Astrocyte (in vitro differentiated cells and primary cell): ENCODE data around the gene GPATCH3. TPM values are rescaled to one million over a fixed set of nuclear protein-coding genes. Genes with fewer than 3 reads are reported as not detected.

Experiments used
- DNase-seq: peaks from one replicate; pipeline ENCODE4 v3.0.0-alpha.2; 2010; ENCODE audit warnings: low read depth
- FAIRE-seq: peaks from 2 replicates; lab custom pipeline; 2011; peaks lifted over from hg19 to GRCh38; lab: Jason Lieb, UNC
- H2AFZ ChIP-seq: 2 replicates; pipeline ENCODE4 v1.6.0; 2012; ENCODE audit warnings: low read depth, low read length, inconsistent platforms
- H3K27ac ChIP-seq: 2 replicates; pipeline ENCODE4 v1.5.1; 2011; ENCODE audit warnings: low read depth, low read length, inconsistent platforms
- H3K27me3 ChIP-seq: 2 replicates; pipeline ENCODE4 v1.6.0; 2011; ENCODE audit warnings: low read length, inconsistent platforms; ENCODE audit not compliant: insufficient read depth
- H3K36me3 ChIP-seq: 2 replicates; pipeline ENCODE4 v1.5.1; 2011; ENCODE audit warnings: low read length, inconsistent platforms; ENCODE audit not compliant: insufficient read depth
- H3K4me1 ChIP-seq: 2 replicates; pipeline ENCODE4 v1.5.1; 2011; ENCODE audit warnings: low read length, inconsistent platforms; ENCODE audit not compliant: insufficient read depth
- H3K4me2 ChIP-seq: 2 replicates; pipeline ENCODE4 v1.6.0; 2012; ENCODE audit warnings: low read length, inconsistent platforms
- H3K4me3 ChIP-seq: 2 replicates; pipeline ENCODE4 v1.5.1; 2011; ENCODE audit warnings: low read depth, mild to moderate bottlenecking, low read length, inconsistent platforms; ENCODE audit not compliant: insufficient read depth
- H3K79me2 ChIP-seq: 2 replicates; pipeline ENCODE4 v1.6.0; 2012; ENCODE audit warnings: mild to moderate bottlenecking, low read length, inconsistent platforms; ENCODE audit not compliant: insufficient read depth
- H3K9ac ChIP-seq: 2 replicates; pipeline ENCODE4 v1.6.0; 2012; ENCODE audit warnings: mild to moderate bottlenecking, low read length, inconsistent platforms
- H3K9me3 ChIP-seq: 2 replicates; pipeline ENCODE4 v1.5.1; 2012; ENCODE audit warnings: low read depth, mild to moderate bottlenecking, low read length, inconsistent platforms; ENCODE audit not compliant: insufficient read depth
- H4K20me1 ChIP-seq: 2 replicates; pipeline ENCODE4 v1.6.0; 2012; ENCODE audit warnings: low read length, inconsistent platforms; ENCODE audit not compliant: insufficient read depth
- H3K27ac Mint-ChIP-seq: one replicate; pipeline ENCODE4 v1.8.0; 2021; ENCODE audit warnings: mild to moderate bottlenecking, mixed read lengths; ENCODE audit not compliant: unreplicated experiment
- H3K27me3 Mint-ChIP-seq: one replicate; pipeline ENCODE4 v1.8.0; 2021; ENCODE audit warnings: low read depth, mixed read lengths; ENCODE audit not compliant: unreplicated experiment
- H3K36me3 Mint-ChIP-seq: one replicate; pipeline ENCODE4 v1.8.0; 2021; ENCODE audit warnings: low read depth, mixed read lengths; ENCODE audit not compliant: unreplicated experiment
- H3K4me1 Mint-ChIP-seq: one replicate; pipeline ENCODE4 v1.8.0; 2021; ENCODE audit warnings: low read depth, mixed read lengths; ENCODE audit not compliant: unreplicated experiment
- H3K4me3 Mint-ChIP-seq: one replicate; pipeline ENCODE4 v1.8.0; 2021; ENCODE audit warnings: mild to moderate bottlenecking, moderate library complexity, mixed read lengths; ENCODE audit not compliant: unreplicated experiment
- H3K9me3 Mint-ChIP-seq: one replicate; pipeline ENCODE4 v1.8.0; 2021; ENCODE audit warnings: mild to moderate bottlenecking, mixed read lengths; ENCODE audit not compliant: unreplicated experiment
- EZH2 ChIP-seq: IDR thresholded peaks from 2 replicates; pipeline ENCODE4 v1.6.1; 2012; ENCODE audit warnings: mild to moderate bottlenecking, low read length, inconsistent platforms; ENCODE audit not compliant: insufficient read depth
- total RNA-seq: library from RNA; stranded (reverse); gene quantifications from 2 replicates; pipeline ENCODE4 v1.2.1, GENCODE V29; 2021
- TF ChIP-seq, protein P1 (sequence below): IDR thresholded peaks from 2 replicates; pipeline ENCODE4 v1.5.1; 2011; ENCODE audit warnings: low read depth, mild to moderate bottlenecking, inconsistent platforms, low read length, moderate library complexity; ENCODE audit not compliant: insufficient read depth

The GPATCH3 gene
- total RNA-seq, 1 donor from 2014 or later, result 12.8 TPM

DNA sequence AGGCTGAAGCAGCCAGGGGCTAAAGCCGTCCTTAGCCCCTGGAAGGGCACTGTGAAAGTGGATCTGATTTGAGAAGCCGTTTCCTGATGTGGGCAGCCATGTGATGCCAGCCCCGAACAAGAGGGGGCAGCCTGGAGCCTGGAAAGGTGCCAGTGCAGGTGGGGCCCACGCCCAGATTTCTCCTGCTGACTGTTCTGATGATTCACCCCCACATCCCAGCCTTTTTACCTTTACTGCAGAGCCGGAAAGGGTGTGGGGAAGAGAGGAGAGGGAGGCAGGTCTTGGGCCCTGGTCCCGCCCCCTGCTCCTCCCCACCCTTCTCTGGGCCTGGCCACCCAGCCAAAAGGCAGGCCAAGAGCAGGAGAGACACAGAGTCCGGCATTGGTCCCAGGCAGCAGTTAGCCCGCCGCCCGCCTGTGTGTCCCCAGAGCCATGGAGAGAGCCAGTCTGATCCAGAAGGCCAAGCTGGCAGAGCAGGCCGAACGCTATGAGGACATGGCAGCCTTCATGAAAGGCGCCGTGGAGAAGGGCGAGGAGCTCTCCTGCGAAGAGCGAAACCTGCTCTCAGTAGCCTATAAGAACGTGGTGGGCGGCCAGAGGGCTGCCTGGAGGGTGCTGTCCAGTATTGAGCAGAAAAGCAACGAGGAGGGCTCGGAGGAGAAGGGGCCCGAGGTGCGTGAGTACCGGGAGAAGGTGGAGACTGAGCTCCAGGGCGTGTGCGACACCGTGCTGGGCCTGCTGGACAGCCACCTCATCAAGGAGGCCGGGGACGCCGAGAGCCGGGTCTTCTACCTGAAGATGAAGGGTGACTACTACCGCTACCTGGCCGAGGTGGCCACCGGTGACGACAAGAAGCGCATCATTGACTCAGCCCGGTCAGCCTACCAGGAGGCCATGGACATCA, 37.2 kb downstream of the GPATCH3 start, which contains the start of gene SFN:
Gene SFN, plus strand, starts transcription at position 369 of the 904 bp plus-strand sequence. Its CDS starts 64 bp downstream, at position 433.
- H3K9me3 Mint-ChIP-seq, result peaks cover 3% of the 10 kb centered on the region
- Histone ChIP-seq H3K4me1 (peaks cover 13% of the 10 kb centered on the region), H3K9ac (peak within 1 kb of the TSS; percentile 78), H3K27ac (no peak within 1 kb of the TSS), H3K36me3 (no peaks in the 10 kb centered on the region), H2AFZ (peak within 1 kb of the TSS; percentile 96), H3K4me2 (peak within 1 kb of the TSS; percentile 99), H3K79me2 (no peaks in the 10 kb centered on the region), H3K27me3 (no peaks in the 10 kb centered on the region), H4K20me1 (no peaks in the 10 kb centered on the region), H3K9me3 (no peaks in the 10 kb centered on the region), H3K4me3 (no peak within 1 kb of the TSS)
- no peaks in the 10 kb centered on the region for H3K36me3 Mint-ChIP-seq
- H3K4me3 Mint-ChIP-seq, result peak within 1 kb of the TSS; percentile 50
- FAIRE-seq (no peak), DNase-seq (no peak)
- peak within 1 kb of the TSS; percentile 53 for H3K27ac Mint-ChIP-seq
- no peaks in the 10 kb centered on the region for H3K27me3 Mint-ChIP-seq
- TF ChIP-seq, protein P1, sequence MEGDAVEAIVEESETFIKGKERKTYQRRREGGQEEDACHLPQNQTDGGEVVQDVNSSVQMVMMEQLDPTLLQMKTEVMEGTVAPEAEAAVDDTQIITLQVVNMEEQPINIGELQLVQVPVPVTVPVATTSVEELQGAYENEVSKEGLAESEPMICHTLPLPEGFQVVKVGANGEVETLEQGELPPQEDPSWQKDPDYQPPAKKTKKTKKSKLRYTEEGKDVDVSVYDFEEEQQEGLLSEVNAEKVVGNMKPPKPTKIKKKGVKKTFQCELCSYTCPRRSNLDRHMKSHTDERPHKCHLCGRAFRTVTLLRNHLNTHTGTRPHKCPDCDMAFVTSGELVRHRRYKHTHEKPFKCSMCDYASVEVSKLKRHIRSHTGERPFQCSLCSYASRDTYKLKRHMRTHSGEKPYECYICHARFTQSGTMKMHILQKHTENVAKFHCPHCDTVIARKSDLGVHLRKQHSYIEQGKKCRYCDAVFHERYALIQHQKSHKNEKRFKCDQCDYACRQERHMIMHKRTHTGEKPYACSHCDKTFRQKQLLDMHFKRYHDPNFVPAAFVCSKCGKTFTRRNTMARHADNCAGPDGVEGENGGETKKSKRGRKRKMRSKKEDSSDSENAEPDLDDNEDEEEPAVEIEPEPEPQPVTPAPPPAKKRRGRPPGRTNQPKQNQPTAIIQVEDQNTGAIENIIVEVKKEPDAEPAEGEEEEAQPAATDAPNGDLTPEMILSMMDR, result no peak
- TF ChIP-seq EZH2, result no peak
- H3K4me1 Mint-ChIP-seq, result peaks cover 9% of the 10 kb centered on the region

- H3K9me3 ChIP-seq, result no peaks in the 10 kb centered on the region
- Mint-ChIP-seq H3K36me3 (no peaks in the 10 kb centered on the region), H3K9me3 (peaks cover 3% of the 10 kb centered on the region), H3K4me3 (no peak overlapping the region), H3K4me1 (peaks cover 9% of the 10 kb centered on the region), H3K27ac (peak overlapping the region; percentile 20), H3K27me3 (no peaks in the 10 kb centered on the region)
- H3K4me3 ChIP-seq, result no peak overlapping the region
- H3K36me3 ChIP-seq, result no peaks in the 10 kb centered on the region
- H3K27ac ChIP-seq, result no peak overlapping the region
- DNase-seq (no peak), FAIRE-seq (no peak)
- no peaks in the 10 kb centered on the region for H4K20me1 ChIP-seq
- H3K27me3 ChIP-seq, result no peaks in the 10 kb centered on the region
- no peak overlapping the region for H2AFZ ChIP-seq
- no peak overlapping the region for H3K9ac ChIP-seq
- H3K79me2 ChIP-seq, result no peaks in the 10 kb centered on the region
- no peak overlapping the region for H3K4me2 ChIP-seq
- H3K4me1 ChIP-seq, result peaks cover 13% of the 10 kb centered on the region
- no peak for TF ChIP-seq EZH2
- TF ChIP-seq, protein P1, result no peak
Measured at GRCh38 chr1:26861889-26862378, 38.3 kb downstream of the GPATCH3 start.
